Adrenal gland (tissue), 12 donors: ENCODE results near the gene ZNF695. TPM values are rescaled to one million over a fixed set of nuclear protein-coding genes. Genes with fewer than 3 reads are reported as not detected.

ENCODE experiments used
- DNase-seq, 7 donors: peaks; one replicate each; pipeline ENCODE4 v3.0.0-alpha.2; 2019 to 2020
- H3K27ac ChIP-seq, 5 donors: fragments of 200-600 bp; sonication (generic) in 4 of 5; 1 replicate in 3 of 5; 2 replicates in 2 of 5; pipeline versions ENCODE4 v1.5.1 to v1.8.0; 2016 to 2020; ENCODE audit warnings: mild to moderate bottlenecking in 1 of 5
- H3K27me3 ChIP-seq: fragments of 200-600 bp; 2 replicates; pipeline ENCODE4 v1.8.0; 2021
- H3K36me3 ChIP-seq, 2 donors: fragments of 200-600 bp; replicated peaks in 1 of 2; 1 replicate in 1 of 2; 2 replicates in 1 of 2; pipeline versions ENCODE4 v1.5.1 to v1.8.0; 2018 to 2022
- H3K4me1 ChIP-seq, 2 donors: fragments of 200-600 bp; replicated peaks in 1 of 2; 1 replicate in 1 of 2; 2 replicates in 1 of 2; pipeline versions ENCODE4 v1.5.1 to v1.8.0; 2018 to 2021
- H3K4me3 ChIP-seq, 4 donors: fragments of 200-600 bp; sonication (generic) in 3 of 4; one replicate each; pipeline ENCODE4 v1.5.1; 2016 to 2018
- H3K9me3 ChIP-seq, 3 donors: fragments of 200-600 bp; sonication (generic) in 1 of 3; replicated peaks in 1 of 3; 1 replicate in 2 of 3; 2 replicates in 1 of 3; pipeline versions ENCODE4 v1.5.1 to v1.8.0; 2016 to 2021
- POLR2A ChIP-seq, 2 donors: fragments of 450-650 bp; IDR thresholded peaks; one replicate each; pipeline ENCODE4 v1.6.1; 2017; ENCODE audit warnings: antibody characterized with exemption in 2 of 2, mild to moderate bottlenecking in 2 of 2, moderate library complexity in 1 of 2
- WGBS, 4 donors: extraction: QIAGEN DNeasy Blood & Tissue Kit in 2 of 4; methylation state at CpG; one replicate each; pipeline versions ENCODE4 v1.1.5 to v1.1.7; 2013 to 2017; 5-methylcytosine and 5-hydroxymethylcytosine counted together
- intact Hi-C, 2 donors: fragments of 100-400 bp; cut with DNase I; formaldehyde crosslinking; loops; one replicate each; pipeline versions ENCODE4 v1.14.1 to v1.15.0; 2022 to 2023
- polyA plus RNA-seq, 3 donors: library from polyadenylated mRNA; stranded (reverse); fragments of 200-250 nt in 2 of 3; fragments of 350-450 nt in 1 of 3; fragmentation: Illumina TruSeq in 1 of 3; extraction: RNeasy Lipid Tissue Mini Kit (QIAGEN cat#74804) in 1 of 3; gene quantifications; one replicate each; pipeline ENCODE4 v1.2.3, GENCODE V29; 2013 to 2014
- total RNA-seq, 9 donors: library from RNA; depleted of rRNA in 4 of 9; stranded (reverse); fragments of >200 nt in 4 of 9; fragments of 120-200 nt in 1 of 9; fragmentation: NEBNext Ultra II Directional in 1 of 9; extraction: Animal tissue kit (Norgen Biotek cat#: 25700) in 1 of 9; gene quantifications; one replicate each; pipeline versions ENCODE4 v1.1.0 to v1.2.4, GENCODE V29; 2013 to 2023
- TF ChIP-seq, protein P1 (sequence below), 6 experiments: fragments of 450-650 bp in 4 of 6; fragments of 200-600 bp in 2 of 6; sonication (generic) in 1 of 6; IDR thresholded peaks; 1 replicate in 5 of 6; 2 replicates in 1 of 6; pipeline versions ENCODE4 v1.5.1 to v1.8.0; 2016 to 2021; ENCODE audit warnings: antibody characterized with exemption in 6 of 6, mild to moderate bottlenecking in 2 of 6, moderate library complexity in 1 of 6
- donor health status: healthy with polysubstance abuse.
- donor health status: Bipolar disorder and iron deficiency.
- donor health status: DM: yes; HTN: yes; CAD: no.
- donor health status: DM: no; HTN: no; CAD: no.
- donor health status: DM: no; HTN: no; CAD: no.
- donor health status: DM: yes; HTN: yes; CAD: no.

ZNF695 gene
- total and polyA plus RNA-seq, 12 donors: 0.07 to 1.8 (median 0.25) TPM; not detected in 5

DNA sequence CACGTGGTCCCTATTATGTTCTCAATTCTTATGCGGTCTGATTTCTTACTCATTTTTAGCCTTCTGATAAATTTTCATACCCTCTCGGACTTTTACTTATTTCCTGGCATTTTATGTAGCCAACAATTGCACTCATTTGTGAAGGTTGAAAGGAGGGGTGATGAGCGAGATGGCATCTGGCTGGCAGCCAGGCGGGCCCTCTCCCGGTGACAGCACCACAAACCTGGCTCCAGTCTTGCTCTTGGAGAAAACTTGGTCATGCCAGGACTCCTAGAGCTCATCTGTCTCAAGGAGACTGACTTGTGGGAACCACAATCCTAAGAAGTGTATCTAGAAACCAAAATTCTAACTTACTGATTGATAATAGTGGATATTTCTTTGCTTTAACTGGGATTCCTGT lies 61.5 kb downstream of the ZNF695 start:
- Histone ChIP-seq H3K27ac (peak overlapping the region in 3 of 5 donors; percentile 32 to 69 (median 64)), H3K4me1 (peaks cover 4% of the 10 kb centered on the region in 2 donors), H3K27me3 (no peaks in the 10 kb centered on the region), H3K4me3 (no peak overlapping the region), H3K36me3 (no peaks in the 10 kb centered on the region), H3K9me3 (no peaks in the 10 kb centered on the region)
- WGBS, 4 donors: 60 to 75% (median 68%) methylated on average over 6 of the region's 6 CpGs
- intact Hi-C loops: no loop called here
- peak in 2 of 7 donors; percentile 18 to 36 for DNase-seq
- TF ChIP-seq, protein P1, sequence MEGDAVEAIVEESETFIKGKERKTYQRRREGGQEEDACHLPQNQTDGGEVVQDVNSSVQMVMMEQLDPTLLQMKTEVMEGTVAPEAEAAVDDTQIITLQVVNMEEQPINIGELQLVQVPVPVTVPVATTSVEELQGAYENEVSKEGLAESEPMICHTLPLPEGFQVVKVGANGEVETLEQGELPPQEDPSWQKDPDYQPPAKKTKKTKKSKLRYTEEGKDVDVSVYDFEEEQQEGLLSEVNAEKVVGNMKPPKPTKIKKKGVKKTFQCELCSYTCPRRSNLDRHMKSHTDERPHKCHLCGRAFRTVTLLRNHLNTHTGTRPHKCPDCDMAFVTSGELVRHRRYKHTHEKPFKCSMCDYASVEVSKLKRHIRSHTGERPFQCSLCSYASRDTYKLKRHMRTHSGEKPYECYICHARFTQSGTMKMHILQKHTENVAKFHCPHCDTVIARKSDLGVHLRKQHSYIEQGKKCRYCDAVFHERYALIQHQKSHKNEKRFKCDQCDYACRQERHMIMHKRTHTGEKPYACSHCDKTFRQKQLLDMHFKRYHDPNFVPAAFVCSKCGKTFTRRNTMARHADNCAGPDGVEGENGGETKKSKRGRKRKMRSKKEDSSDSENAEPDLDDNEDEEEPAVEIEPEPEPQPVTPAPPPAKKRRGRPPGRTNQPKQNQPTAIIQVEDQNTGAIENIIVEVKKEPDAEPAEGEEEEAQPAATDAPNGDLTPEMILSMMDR (IDR thresholded peaks at IDR 0.05): no peak
- no peak for TF ChIP-seq POLR2A (IDR thresholded peaks at IDR 0.05)

Other genes with a start within 250 kb of the ZNF695 start
- gene AHCTF1, start 76.1 kb downstream of the ZNF695 start, total RNA-seq: 10 to 100 TPM; 21.2 to 42.6 (median 29.7) TPM
- 10 to 100 TPM in 2 of 3 donors, 1 to 10 TPM in 1; 10.0 to 27.4 (median 11.5) TPM for gene AHCTF1, start 76.1 kb downstream of the ZNF695 start, polyA plus RNA-seq
- 1 to 10 TPM in 8 of 9 donors, under 1 TPM in 1; 0.18 to 3.7 (median 2.4) TPM for gene ZNF670, start 70.8 kb upstream of the ZNF695 start, total RNA-seq
- 1 to 10 TPM in 1 of 3 donors, under 1 TPM in 2; 0.80 to 3.1 (median 0.84) TPM for gene ZNF670, start 70.8 kb upstream of the ZNF695 start, polyA plus RNA-seq
- gene ZNF669, start 96.3 kb upstream of the ZNF695 start, total RNA-seq: 10 to 100 TPM in 1 of 9 donors, 1 to 10 TPM in 8; 1.2 to 11.3 (median 5.2) TPM
- 1 to 10 TPM; 2.5 to 6.0 (median 3.3) TPM for gene ZNF669, start 96.3 kb upstream of the ZNF695 start, polyA plus RNA-seq
- 10 to 100 TPM in 8 of 9 donors, 1 to 10 TPM in 1; 8.7 to 24.8 (median 15.6) TPM for gene ZNF124, start 164.0 kb upstream of the ZNF695 start, total RNA-seq
- gene ZNF124, start 164.0 kb upstream of the ZNF695 start, polyA plus RNA-seq: 1 to 10 TPM in 2 of 3 donors, under 1 TPM in 1; 0.97 to 2.3 (median 1.3) TPM
- gene VN1R5, start 248.0 kb upstream of the ZNF695 start, total RNA-seq: not detected
- not detected for gene VN1R5, start 248.0 kb upstream of the ZNF695 start, polyA plus RNA-seq